ENCODE measurements around the gene IL34. TPM values are rescaled to one million over a fixed set of nuclear protein-coding genes. Genes with fewer than 3 reads are reported as not detected.

Gene IL34
- total and polyA plus RNA-seq, 2 of the 13 experiments (the other 11 are each of a cell fraction or from before 2014, with no cell fraction given), result 1.2 to 1.3 TPM

DNA sequence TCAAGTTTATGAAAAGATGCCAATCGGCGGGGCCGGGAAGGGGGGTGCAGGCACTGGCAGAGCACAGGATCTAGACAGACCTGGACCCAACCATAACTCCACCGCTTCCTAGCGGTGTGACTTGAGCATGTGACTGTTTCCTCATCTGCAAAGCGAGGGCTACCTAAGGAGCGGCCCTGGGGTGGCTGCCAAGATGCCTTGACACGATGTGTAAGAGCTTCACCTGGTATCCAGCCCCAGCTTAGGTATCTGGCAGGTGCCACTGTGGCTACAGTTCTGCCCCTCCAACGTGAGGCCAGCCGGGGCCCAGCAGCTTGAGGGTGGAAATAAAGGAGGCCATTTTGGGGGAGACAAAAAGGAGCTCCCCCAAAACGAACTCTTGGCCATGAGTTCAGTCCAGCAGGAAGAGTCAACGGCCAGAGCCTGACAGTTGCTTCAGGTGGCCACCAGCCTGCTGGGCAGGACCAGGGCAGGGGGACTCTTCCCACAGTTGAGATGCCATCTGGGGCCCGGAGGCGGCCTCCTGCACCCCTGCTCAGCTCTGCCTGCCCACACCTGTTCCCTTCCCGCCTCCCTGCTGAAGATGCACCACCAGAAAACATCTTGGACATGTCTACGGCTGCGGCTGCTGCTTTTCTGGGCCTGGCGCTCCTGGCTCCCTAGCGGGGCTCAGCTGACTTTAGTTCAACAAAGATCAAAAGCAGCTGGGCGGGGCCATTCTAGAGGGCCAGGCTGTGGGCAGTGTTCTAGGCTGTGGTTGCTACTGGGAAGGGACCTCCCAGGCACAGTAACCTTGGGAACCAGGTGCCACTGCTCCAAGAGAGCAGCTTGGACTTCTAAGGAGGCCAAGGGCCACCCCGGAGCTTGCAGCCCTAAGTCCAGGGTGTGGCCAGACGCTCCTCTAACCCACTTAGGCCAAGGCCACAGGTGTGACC, 42.9 kb downstream of the IL34 start (continued):
- no peak for TF ChIP-seq YY1 (IDR thresholded peaks at IDR 0.05; ENCODE audit: insufficient read depth, insufficient replicate concordance, low read depth, low read length)
- TF ChIP-seq, protein P1, sequence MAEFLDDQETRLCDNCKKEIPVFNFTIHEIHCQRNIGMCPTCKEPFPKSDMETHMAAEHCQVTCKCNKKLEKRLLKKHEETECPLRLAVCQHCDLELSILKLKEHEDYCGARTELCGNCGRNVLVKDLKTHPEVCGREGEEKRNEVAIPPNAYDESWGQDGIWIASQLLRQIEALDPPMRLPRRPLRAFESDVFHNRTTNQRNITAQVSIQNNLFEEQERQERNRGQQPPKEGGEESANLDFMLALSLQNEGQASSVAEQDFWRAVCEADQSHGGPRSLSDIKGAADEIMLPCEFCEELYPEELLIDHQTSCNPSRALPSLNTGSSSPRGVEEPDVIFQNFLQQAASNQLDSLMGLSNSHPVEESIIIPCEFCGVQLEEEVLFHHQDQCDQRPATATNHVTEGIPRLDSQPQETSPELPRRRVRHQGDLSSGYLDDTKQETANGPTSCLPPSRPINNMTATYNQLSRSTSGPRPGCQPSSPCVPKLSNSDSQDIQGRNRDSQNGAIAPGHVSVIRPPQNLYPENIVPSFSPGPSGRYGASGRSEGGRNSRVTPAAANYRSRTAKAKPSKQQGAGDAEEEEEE (CRISPR knock-in tag; IDR thresholded peaks at IDR 0.05; ENCODE audit: borderline replicate concordance), result no peak
- TF ChIP-seq, protein P2, sequence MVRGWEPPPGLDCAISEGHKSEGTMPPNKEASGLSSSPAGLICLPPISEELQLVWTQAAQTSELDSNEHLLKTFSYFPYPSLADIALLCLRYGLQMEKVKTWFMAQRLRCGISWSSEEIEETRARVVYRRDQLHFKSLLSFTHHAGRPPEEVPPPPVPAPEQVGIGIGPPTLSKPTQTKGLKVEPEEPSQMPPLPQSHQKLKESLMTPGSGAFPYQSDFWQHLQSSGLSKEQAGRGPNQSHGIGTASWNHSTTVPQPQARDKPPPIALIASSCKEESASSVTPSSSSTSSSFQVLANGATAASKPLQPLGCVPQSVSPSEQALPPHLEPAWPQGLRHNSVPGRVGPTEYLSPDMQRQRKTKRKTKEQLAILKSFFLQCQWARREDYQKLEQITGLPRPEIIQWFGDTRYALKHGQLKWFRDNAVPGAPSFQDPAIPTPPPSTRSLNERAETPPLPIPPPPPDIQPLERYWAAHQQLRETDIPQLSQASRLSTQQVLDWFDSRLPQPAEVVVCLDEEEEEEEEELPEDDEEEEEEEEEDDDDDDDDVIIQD (CRISPR knock-in tag; IDR thresholded peaks at IDR 0.05; ENCODE audit: low read depth), result no peak
- TF ChIP-seq E2F2 (CRISPR knock-in tag; IDR thresholded peaks at IDR 0.05; ENCODE audit: borderline replicate concordance), result no peak
- TF ChIP-seq ZNF383 (CRISPR knock-in tag; IDR thresholded peaks at IDR 0.05; ENCODE audit: borderline replicate concordance), result no peak
- peak; percentile 39 for TF ChIP-seq ASH2L (IDR thresholded peaks at IDR 0.05; ENCODE audit: insufficient read length, low read depth, low read length)
- TF ChIP-seq TCF7L2 (IDR thresholded peaks at IDR 0.05; ENCODE audit: low read depth, low read length), result peak; percentile 62; the same call in 1 of the 2 replicates
- TF ChIP-seq, protein P3, sequence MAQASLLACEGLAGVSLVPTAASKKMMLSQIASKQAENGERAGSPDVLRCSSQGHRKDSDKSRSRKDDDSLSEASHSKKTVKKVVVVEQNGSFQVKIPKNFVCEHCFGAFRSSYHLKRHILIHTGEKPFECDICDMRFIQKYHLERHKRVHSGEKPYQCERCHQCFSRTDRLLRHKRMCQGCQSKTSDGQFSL (CRISPR knock-in tag; IDR thresholded peaks at IDR 0.05), result no peak
- TF ChIP-seq GFI1 (CRISPR knock-in tag; IDR thresholded peaks at IDR 0.05; ENCODE audit: borderline replicate concordance), result peak; percentile 57; the same call in 1 of the 2 replicates
- TF ChIP-seq NAIF1 (CRISPR knock-in tag; IDR thresholded peaks at IDR 0.05; ENCODE audit: borderline replicate concordance), result no peak
- no peak for TF ChIP-seq HDAC6 (IDR thresholded peaks at IDR 0.05; ENCODE audit: low read depth, low read length)
- TF ChIP-seq ZNF615 (CRISPR knock-in tag; IDR thresholded peaks at IDR 0.05; ENCODE audit: borderline replicate concordance), result no peak
- TF ChIP-seq, protein P4, sequence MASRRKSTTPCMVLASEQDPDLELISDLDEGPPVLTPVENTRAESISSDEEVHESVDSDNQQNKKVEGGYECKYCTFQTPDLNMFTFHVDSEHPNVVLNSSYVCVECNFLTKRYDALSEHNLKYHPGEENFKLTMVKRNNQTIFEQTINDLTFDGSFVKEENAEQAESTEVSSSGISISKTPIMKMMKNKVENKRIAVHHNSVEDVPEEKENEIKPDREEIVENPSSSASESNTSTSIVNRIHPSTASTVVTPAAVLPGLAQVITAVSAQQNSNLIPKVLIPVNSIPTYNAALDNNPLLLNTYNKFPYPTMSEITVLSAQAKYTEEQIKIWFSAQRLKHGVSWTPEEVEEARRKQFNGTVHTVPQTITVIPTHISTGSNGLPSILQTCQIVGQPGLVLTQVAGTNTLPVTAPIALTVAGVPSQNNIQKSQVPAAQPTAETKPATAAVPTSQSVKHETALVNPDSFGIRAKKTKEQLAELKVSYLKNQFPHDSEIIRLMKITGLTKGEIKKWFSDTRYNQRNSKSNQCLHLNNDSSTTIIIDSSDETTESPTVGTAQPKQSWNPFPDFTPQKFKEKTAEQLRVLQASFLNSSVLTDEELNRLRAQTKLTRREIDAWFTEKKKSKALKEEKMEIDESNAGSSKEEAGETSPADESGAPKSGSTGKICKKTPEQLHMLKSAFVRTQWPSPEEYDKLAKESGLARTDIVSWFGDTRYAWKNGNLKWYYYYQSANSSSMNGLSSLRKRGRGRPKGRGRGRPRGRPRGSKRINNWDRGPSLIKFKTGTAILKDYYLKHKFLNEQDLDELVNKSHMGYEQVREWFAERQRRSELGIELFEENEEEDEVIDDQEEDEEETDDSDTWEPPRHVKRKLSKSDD (CRISPR knock-in tag; IDR thresholded peaks at IDR 0.05; ENCODE audit: low read depth), result no peak
- TF ChIP-seq ZNF879 (CRISPR knock-in tag; IDR thresholded peaks at IDR 0.05), result 0 out of 2 replicates have a peak, but pooled peaks have one; percentile 40
- TF ChIP-seq ZNF850 (CRISPR knock-in tag; conservative IDR thresholded peaks at IDR 0.05), result no peak
- peak; percentile 18; the same call in 1 of the 2 replicates for TF ChIP-seq BCL6 (CRISPR knock-in tag; IDR thresholded peaks at IDR 0.05)
- no peak for TF ChIP-seq XBP1 (CRISPR knock-in tag; IDR thresholded peaks at IDR 0.05)
- peak; percentile 49; the same call in 1 of the 2 replicates for TF ChIP-seq ZGPAT (CRISPR knock-in tag; IDR thresholded peaks at IDR 0.05)
